HepG2 (cell line): Measurements from ENCODE around the gene THRB.

ENCODE experiments used
- EZH2 ChIP-seq: conservative IDR thresholded peaks from 2 replicates; pipeline ENCODE4 v1.6.1; 2012; ENCODE audit warnings: mild to moderate bottlenecking, low read depth, low read length, moderate library complexity
- TAF1 ChIP-seq: sonication (generic); formaldehyde crosslinking; IDR thresholded peaks from 2 replicates; pipeline ENCODE4 v1.4.0; 2020; ENCODE audit warnings: missing genetic modification reagents
- TF ChIP-seq, protein P1 (sequence below): sonication (generic); formaldehyde crosslinking; IDR thresholded peaks from 2 replicates; pipeline ENCODE4 v1.8.1; 2023; ENCODE audit warnings: missing genetic modification reagents, inconsistent platforms, borderline replicate concordance
- TF ChIP-seq, protein P2 (sequence below): sonication (generic); formaldehyde crosslinking; IDR thresholded peaks from 2 replicates; pipeline ENCODE4 v1.9.0; 2021; ENCODE audit warnings: missing genetic modification reagents, borderline replicate concordance

DNA sequence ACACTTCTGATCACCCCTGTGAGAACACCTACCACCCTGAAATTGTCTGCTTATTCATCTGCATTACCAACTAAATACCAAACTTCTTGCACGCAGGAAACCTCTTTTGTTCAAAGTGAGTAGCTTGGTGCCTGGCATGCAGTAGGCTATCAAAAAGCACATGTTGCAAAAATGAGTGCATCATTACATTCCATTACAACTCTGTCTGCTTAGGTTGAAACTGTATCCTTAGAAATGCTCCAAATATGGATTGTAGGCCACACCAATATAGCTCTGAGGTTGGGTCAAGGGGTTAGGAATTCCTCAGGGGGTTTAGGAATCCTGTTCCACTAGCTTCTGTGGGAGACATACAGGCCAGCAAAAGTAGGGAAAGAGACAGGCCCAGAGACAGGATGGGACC lies 107.2 kb downstream of the THRB start:
- TF ChIP-seq EZH2 (no peak), TAF1 (CRISPR knock-in tag) (no peak)
- TF ChIP-seq, protein P1, sequence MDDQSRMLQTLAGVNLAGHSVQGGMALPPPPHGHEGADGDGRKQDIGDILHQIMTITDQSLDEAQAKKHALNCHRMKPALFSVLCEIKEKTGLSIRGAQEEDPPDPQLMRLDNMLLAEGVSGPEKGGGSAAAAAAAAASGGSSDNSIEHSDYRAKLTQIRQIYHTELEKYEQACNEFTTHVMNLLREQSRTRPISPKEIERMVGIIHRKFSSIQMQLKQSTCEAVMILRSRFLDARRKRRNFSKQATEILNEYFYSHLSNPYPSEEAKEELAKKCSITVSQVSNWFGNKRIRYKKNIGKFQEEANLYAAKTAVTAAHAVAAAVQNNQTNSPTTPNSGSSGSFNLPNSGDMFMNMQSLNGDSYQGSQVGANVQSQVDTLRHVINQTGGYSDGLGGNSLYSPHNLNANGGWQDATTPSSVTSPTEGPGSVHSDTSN (CRISPR knock-in tag), result no peak
- TF ChIP-seq, protein P2, sequence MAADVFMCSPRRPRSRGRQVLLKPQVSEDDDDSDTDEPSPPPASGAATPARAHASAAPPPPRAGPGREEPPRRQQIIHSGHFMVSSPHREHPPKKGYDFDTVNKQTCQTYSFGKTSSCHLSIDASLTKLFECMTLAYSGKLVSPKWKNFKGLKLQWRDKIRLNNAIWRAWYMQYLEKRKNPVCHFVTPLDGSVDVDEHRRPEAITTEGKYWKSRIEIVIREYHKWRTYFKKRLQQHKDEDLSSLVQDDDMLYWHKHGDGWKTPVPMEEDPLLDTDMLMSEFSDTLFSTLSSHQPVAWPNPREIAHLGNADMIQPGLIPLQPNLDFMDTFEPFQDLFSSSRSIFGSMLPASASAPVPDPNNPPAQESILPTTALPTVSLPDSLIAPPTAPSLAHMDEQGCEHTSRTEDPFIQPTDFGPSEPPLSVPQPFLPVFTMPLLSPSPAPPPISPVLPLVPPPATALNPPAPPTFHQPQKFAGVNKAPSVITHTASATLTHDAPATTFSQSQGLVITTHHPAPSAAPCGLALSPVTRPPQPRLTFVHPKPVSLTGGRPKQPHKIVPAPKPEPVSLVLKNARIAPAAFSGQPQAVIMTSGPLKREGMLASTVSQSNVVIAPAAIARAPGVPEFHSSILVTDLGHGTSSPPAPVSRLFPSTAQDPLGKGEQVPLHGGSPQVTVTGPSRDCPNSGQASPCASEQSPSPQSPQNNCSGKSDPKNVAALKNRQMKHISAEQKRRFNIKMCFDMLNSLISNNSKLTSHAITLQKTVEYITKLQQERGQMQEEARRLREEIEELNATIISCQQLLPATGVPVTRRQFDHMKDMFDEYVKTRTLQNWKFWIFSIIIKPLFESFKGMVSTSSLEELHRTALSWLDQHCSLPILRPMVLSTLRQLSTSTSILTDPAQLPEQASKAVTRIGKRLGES (CRISPR knock-in tag), result no peak
